K562 (cell line): Measurements from ENCODE around the gene LTK. TPM values are rescaled to one million over a fixed set of nuclear protein-coding genes. Genes with fewer than 3 reads are reported as not detected.

Experiments
- ATAC-seq: fragments of 200-7000 bp; cut with Tn5 transposase; 3 replicates; pipeline ENCODE4 v1.9.1; 2020; ENCODE audit warnings: moderate library complexity
- BruUV-seq: library from RNA; stranded (reverse); fragments of 400-500 nt; replicated peaks from 2 replicates; lab custom pipeline; 2021; lab: Mats Ljungman, UMichigan
- CTCF ChIA-PET: fragments of 300-600 bp; formaldehyde crosslinking; extraction: SDS; loops from one replicate; lab custom pipeline; 2021; ENCODE audit warnings: low intra/inter-chr PET ratio; lab: Yijun Ruan, JAX
- POLR2A ChIA-PET: fragments of 300-600, 350-650 bp; sonication (Branson Sonifier 250); formaldehyde crosslinking; extraction: SDS; loops from one replicate; lab custom pipeline; 2021; ENCODE audit warnings: antibody characterized with exemption, inconsistent platforms; lab: Yijun Ruan, JAX
- DNase-seq, 4 experiments: peaks; one replicate each; pipeline versions ENCODE4 v3.0.0 to v3.0.0-alpha.2; 2011 to 2018; ENCODE audit warnings: low spot score in 3 of 4, mixed read lengths in 3 of 4; ENCODE audit errors: extremely low read depth in 1 of 4
- FAIRE-seq: peaks from 2 replicates; lab custom pipeline; 2011; peaks lifted over from hg19 to GRCh38; lab: Jason Lieb, UNC
- H2AFZ ChIP-seq: 2 replicates; pipeline ENCODE4 v1.6.0; 2011; ENCODE audit warnings: low read depth, low read length, control low read depth, inconsistent platforms
- H3K27ac ChIP-seq: fragments of 200-600 bp; 3 replicates; pipeline ENCODE4 v1.8.0; 2011; ENCODE audit warnings: low read depth, mild to moderate bottlenecking, control low read depth, inconsistent platforms, low read length, moderate library complexity, mixed read lengths; ENCODE audit errors: extremely low read depth
- H3K27me3 ChIP-seq, 2 experiments: fragments of 300-600 bp in 1 of 2; 2 replicates in 1 of 2; 3 replicates in 1 of 2; pipeline versions ENCODE4 v1.6.0 to v1.8.0; 2011; ENCODE audit warnings: inconsistent platforms in 2 of 2, low read length in 2 of 2, mild to moderate bottlenecking in 1 of 2, mixed read lengths in 1 of 2, moderate library complexity in 1 of 2; ENCODE audit not compliant: control insufficient read depth in 2 of 2, insufficient read depth in 2 of 2
- H3K36me3 ChIP-seq: fragments of 300-600 bp; 3 replicates; pipeline ENCODE4 v1.8.0; 2011; ENCODE audit warnings: mild to moderate bottlenecking, low read length, inconsistent platforms; ENCODE audit not compliant: control insufficient read depth, insufficient read depth
- H3K4me1 ChIP-seq, 2 experiments: fragments of 200-600 bp in 1 of 2; replicated peaks in 1 of 2; 2 replicates in 1 of 2; 3 replicates in 1 of 2; pipeline versions ENCODE4 v1.5.1 to v1.8.0; 2011; ENCODE audit warnings: inconsistent platforms in 2 of 2, low read length in 2 of 2, mild to moderate bottlenecking in 1 of 2, mixed read lengths in 1 of 2, moderate library complexity in 1 of 2; ENCODE audit not compliant: control insufficient read depth in 2 of 2, insufficient read depth in 2 of 2
- H3K4me2 ChIP-seq: 2 replicates; pipeline ENCODE4 v1.6.1; 2011; ENCODE audit warnings: low read length, control low read depth, inconsistent platforms, mixed read lengths; ENCODE audit not compliant: insufficient read depth
- H3K4me3 ChIP-seq: fragments of 200-600 bp; sonication (generic), shearing (Covaris generic); 2 replicates; pipeline ENCODE4 v1.5.1; 2016; ENCODE audit warnings: control low read depth, inconsistent platforms
- H3K79me2 ChIP-seq: fragments of 200-600 bp; 3 replicates; pipeline ENCODE4 v1.8.0; 2011; ENCODE audit warnings: low read length, inconsistent platforms; ENCODE audit not compliant: control insufficient read depth, insufficient read depth
- H3K9ac ChIP-seq, 2 experiments: 2 replicates each; pipeline versions ENCODE4 v1.6.0 to v1.6.1; 2011; ENCODE audit warnings: low read depth in 2 of 2, low read length in 2 of 2, control low read depth in 1 of 2, inconsistent platforms in 1 of 2, mild to moderate bottlenecking in 1 of 2, mixed read lengths in 1 of 2; ENCODE audit not compliant: insufficient read depth in 1 of 2
- H3K9me1 ChIP-seq: one replicate; pipeline ENCODE4 v1.6.0; 2011; ENCODE audit warnings: inconsistent platforms, mild to moderate bottlenecking, low read length, moderate library complexity; ENCODE audit not compliant: control insufficient read depth, insufficient read depth
- H3K9me3 ChIP-seq: replicated peaks from 2 replicates; pipeline ENCODE4 v1.5.1; 2011; ENCODE audit warnings: low read depth, low read length, inconsistent platforms; ENCODE audit not compliant: control insufficient read depth, insufficient read depth
- H4K20me1 ChIP-seq: replicated peaks from 2 replicates; pipeline ENCODE4 v1.6.1; 2011; ENCODE audit warnings: low read length, inconsistent platforms, mixed read lengths; ENCODE audit not compliant: control insufficient read depth, insufficient read depth
- CHD1 ChIP-seq: fragments of 200-600 bp; sonication (generic); IDR thresholded peaks from one replicate; pipeline ENCODE4 v1.6.1; 2012; ENCODE audit warnings: mild to moderate bottlenecking, moderate library complexity, low read length, inconsistent platforms
- EP300 ChIP-seq: IDR thresholded peaks from 2 replicates; pipeline ENCODE4 v1.6.1; 2012; ENCODE audit warnings: low read length, improper control_type of control experiment
- MIER1 ChIP-seq: fragments of 450-650 bp; IDR thresholded peaks from 2 replicates; pipeline ENCODE4 v1.6.1; 2016; ENCODE audit warnings: antibody characterized with exemption, mild to moderate bottlenecking, low read depth
- MTA2 ChIP-seq: fragments of 450-650 bp; IDR thresholded peaks from 2 replicates; pipeline ENCODE4 v1.6.1; 2016; ENCODE audit warnings: low read depth
- NR3C1 ChIP-seq: sonication (generic); formaldehyde crosslinking; IDR thresholded peaks from 2 replicates; pipeline ENCODE4 v1.8.1; 2022; ENCODE audit warnings: missing genetic modification reagents
- POLR2G ChIP-seq: fragments of 200-400 bp; formaldehyde crosslinking; IDR thresholded peaks from 2 replicates; pipeline ENCODE4 v1.6.1; 2017; ENCODE audit warnings: low read depth, mild to moderate bottlenecking, antibody characterized with exemption, low read length, moderate library complexity
- SMC3 ChIP-seq: conservative IDR thresholded peaks from 2 replicates; pipeline ENCODE4 v1.6.1; 2011; ENCODE audit warnings: low read depth, low read length, improper control_type of control experiment; ENCODE audit not compliant: insufficient read depth
- ZFP36 ChIP-seq: fragments of 150-350 bp; IDR thresholded peaks from 2 replicates; pipeline ENCODE4 v1.6.1; 2018; ENCODE audit warnings: low read length, low read depth; ENCODE audit not compliant: partially characterized antibody
- ZNF79 ChIP-seq: fragments of 250-450 bp; sonication (Bioruptor Pico); IDR thresholded peaks from 2 replicates; pipeline ENCODE4 v1.4.0; 2020; ENCODE audit warnings: low read depth, mild to moderate bottlenecking, moderate library complexity
- WGBS: fragments of 100-300 bp; shearing (Covaris generic); methylation state at CpG from one replicate; pipeline ENCODE4 v1.1.6; 2016; ENCODE audit warnings: low coverage, mixed read lengths; ENCODE audit not compliant: insufficient coverage; ENCODE audit errors: missing lambda C conversion rate; 5-methylcytosine and 5-hydroxymethylcytosine counted together
- in situ Hi-C: fragments of 300-500 bp; cut with MboI; formaldehyde crosslinking; loops from 4 replicates; pipeline ENCODE4 v1.15.0; 2018; ENCODE audit warnings: inconsistent platforms, mixed read lengths
- intact Hi-C: fragments of 100-400 bp; cut with micrococcal nuclease; formaldehyde crosslinking; loops from 2 replicates; pipeline ENCODE4 v1.14.2; 2022
- polyA plus RNA-seq, 8 experiments: library from polyadenylated mRNA; depleted of rRNA in 4 of 8; stranded (reverse) in 5 of 8; unstranded in 3 of 8; fragments of >200 nt; fragmentation: Nextera tagmentation in 2 of 8; fragmentation: Illumina TruSeq in 1 of 8; extraction: Ambion mirVana in 2 of 8; extraction: Trizol in 1 of 8; gene quantifications; 2 replicates each; pipeline versions ENCODE4 v1.2.1 to v1.2.3, GENCODE V29; 2011 to 2014; ENCODE audit warnings: inconsistent platforms in 1 of 8, missing spikeins in 1 of 8
- total RNA-seq, 7 experiments: library from RNA; depleted of rRNA in 6 of 7; stranded (reverse); fragments of >200 nt in 6 of 7; fragmentation: Illumina TruSeq in 2 of 7; extraction: Trizol in 2 of 7; gene quantifications; 2 replicates each; pipeline versions ENCODE4 v1.2.1 to v1.2.3, GENCODE V29; 2011 to 2021; ENCODE audit warnings: low replicate concordance in 1 of 7
- TF ChIP-seq, protein P1 (sequence below): sonication (generic); formaldehyde crosslinking; IDR thresholded peaks from 2 replicates; pipeline ENCODE4 v1.4.0; 2020; ENCODE audit warnings: mild to moderate bottlenecking, missing genetic modification reagents
- TF ChIP-seq, protein P2 (sequence below): fragments of 250-450 bp; sonication (Bioruptor Pico); IDR thresholded peaks from 2 replicates; pipeline ENCODE4 v1.5.0; 2021; ENCODE audit warnings: mild to moderate bottlenecking, moderate library complexity
- TF ChIP-seq, protein P3 (sequence below): fragments of 450-650 bp; IDR thresholded peaks from one replicate; pipeline ENCODE4 v1.6.1; 2018; ENCODE audit warnings: mild to moderate bottlenecking, moderate library complexity; ENCODE audit not compliant: partially characterized antibody
- TF ChIP-seq, protein P4 (sequence below), 3 experiments: IDR thresholded peaks in 2 of 3; conservative IDR thresholded peaks in 1 of 3; 2 replicates each; pipeline ENCODE4 v1.5.1; 2011 to 2012; ENCODE audit warnings: low read length in 3 of 3, mild to moderate bottlenecking in 3 of 3, control low read depth in 2 of 3, improper control_type of control experiment in 1 of 3, inconsistent platforms in 1 of 3, low read depth in 1 of 3, mixed read lengths in 1 of 3, moderate library complexity in 1 of 3; ENCODE audit not compliant: insufficient read depth in 2 of 3

Gene LTK
- total and polyA plus RNA-seq, 9 of the 15 experiments (the other 6 are each of a cell fraction or from before 2014, with no cell fraction given), result 0.25 to 4.4 (median 1.8) TPM

DNA sequence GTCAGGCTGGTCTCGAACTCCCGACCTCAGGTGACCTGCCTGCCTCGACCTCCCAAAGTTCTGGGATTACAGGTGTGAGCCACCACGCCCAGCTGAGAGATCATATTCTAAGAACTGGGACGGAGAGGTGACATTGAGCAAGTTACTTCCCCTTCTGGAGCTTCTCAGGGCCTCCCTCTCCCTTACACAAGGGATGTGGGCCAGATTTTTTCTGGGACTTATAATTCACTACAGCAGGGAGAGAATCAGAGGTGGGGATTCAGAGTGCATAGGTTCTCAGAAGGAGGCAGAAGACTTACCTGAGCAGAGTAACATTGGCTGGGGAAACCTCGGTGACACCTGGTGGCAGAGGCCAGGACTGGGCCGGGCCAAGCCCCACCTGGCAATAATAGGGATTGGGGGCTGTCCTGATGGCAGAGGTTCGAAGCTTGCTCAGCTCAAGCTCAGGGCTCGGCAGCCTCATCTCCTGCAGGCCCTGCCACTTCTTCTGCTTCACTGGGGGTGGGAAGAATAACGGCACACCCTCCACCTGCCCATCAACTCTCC, 6.8 kb downstream of the LTK start:
- Histone ChIP-seq H3K27me3 (no peaks in the 10 kb centered on the region), H2AFZ (no peak overlapping the region), H4K20me1 (no peaks in the 10 kb centered on the region), H3K4me2 (no peak overlapping the region), H3K9ac (peak overlapping the region in 1 of 2 experiments; percentile 37; a peak in 2 of 4 replicates), H3K36me3 (peaks cover 19% of the 10 kb centered on the region; the same call in 1 of the 3 replicates), H3K4me3 (no peak overlapping the region), H3K4me1 (peaks cover 0 to 8% of the 10 kb centered on the region in 2 experiments; a peak in 4 of 5 replicates), H3K27ac (no peak overlapping the region), H3K79me2 (no peaks in the 10 kb centered on the region), H3K9me1 (no peaks in the 10 kb centered on the region), H3K9me3 (no peaks in the 10 kb centered on the region)
- in situ Hi-C loops, result no loop called here
- ChIA-PET CTCF (no interaction called here), POLR2A (interaction anchor here (0.6 to 1.3 kb wide), 2 partner anchors 16 to 54 kb away, joined by 3 read pairs; no protein-coding TSS in a partner anchor)
- BruUV-seq, result no TSS peak
- ATAC-seq (peak; percentile 22), DNase-seq (no peak), FAIRE-seq (no peak)
- 49% methylated on average over 9 of the region's 10 CpGs for WGBS
- intact Hi-C loops, result no loop called here
- TF ChIP-seq, protein P1, sequence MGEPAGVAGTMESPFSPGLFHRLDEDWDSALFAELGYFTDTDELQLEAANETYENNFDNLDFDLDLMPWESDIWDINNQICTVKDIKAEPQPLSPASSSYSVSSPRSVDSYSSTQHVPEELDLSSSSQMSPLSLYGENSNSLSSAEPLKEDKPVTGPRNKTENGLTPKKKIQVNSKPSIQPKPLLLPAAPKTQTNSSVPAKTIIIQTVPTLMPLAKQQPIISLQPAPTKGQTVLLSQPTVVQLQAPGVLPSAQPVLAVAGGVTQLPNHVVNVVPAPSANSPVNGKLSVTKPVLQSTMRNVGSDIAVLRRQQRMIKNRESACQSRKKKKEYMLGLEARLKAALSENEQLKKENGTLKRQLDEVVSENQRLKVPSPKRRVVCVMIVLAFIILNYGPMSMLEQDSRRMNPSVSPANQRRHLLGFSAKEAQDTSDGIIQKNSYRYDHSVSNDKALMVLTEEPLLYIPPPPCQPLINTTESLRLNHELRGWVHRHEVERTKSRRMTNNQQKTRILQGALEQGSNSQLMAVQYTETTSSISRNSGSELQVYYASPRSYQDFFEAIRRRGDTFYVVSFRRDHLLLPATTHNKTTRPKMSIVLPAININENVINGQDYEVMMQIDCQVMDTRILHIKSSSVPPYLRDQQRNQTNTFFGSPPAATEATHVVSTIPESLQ (CRISPR knock-in tag), result no peak
- TF ChIP-seq SMC3 (no peak), CHD1 (no peak), EP300 (no peak), ZFP36 (no peak), MTA2 (no peak), ZNF79 (CRISPR knock-in tag) (no peak), NR3C1 (CRISPR knock-in tag) (no peak), POLR2G (peak; percentile 39; the same call in 1 of the 2 replicates), MIER1 (no peak)
- TF ChIP-seq, protein P2, sequence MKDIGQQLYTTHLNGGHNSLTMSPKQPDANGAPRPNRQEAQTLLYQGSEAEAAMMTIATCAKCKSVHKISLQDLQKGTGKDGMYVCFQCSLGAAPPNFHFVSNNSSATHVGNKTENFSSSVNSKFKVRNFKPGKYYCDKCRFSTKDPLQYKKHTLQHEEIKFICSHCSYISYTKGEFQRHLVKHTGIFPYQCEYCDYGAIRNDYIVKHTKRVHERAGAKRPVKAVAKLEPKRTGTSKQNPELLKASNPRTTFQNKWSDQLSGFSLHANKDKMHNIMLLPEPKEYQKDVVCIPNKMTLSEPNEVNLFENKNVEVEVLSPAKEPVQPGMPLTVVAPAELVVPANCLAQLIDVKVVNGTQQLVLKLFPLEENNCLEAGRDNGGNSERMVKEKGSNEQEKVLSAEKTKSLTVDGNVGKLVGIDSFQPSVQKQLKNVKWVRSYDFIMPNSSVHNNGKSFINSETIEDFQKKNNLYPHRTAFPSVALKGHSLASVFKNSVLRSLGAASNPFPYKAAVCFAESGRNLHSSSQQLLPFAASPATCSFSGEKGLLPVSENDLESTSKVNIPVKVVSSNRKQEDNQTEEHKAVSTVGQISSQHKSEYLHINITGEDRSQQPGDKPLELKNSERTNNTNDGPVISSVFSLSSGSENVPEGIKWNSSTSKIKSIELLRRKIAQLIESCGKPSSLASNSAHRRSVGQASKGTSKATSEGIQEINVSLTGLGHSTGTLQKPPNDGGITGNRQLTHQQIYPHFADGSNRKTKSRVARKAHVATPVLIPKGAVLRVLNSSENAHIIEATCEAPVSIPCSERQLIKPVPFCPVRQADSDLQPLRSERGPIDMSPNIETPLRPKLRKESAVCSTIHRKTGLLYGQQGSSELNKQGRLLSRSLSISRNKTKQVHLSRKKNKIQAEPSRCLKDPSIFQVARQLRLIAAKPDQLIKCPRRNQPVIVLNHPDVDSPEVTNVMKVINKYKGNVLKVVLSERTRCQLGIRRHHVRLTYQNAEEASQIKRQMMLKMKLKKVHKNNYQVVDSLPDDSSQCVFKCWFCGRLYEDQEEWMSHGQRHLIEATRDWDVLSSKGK (CRISPR knock-in tag), result no peak
- TF ChIP-seq, protein P3, sequence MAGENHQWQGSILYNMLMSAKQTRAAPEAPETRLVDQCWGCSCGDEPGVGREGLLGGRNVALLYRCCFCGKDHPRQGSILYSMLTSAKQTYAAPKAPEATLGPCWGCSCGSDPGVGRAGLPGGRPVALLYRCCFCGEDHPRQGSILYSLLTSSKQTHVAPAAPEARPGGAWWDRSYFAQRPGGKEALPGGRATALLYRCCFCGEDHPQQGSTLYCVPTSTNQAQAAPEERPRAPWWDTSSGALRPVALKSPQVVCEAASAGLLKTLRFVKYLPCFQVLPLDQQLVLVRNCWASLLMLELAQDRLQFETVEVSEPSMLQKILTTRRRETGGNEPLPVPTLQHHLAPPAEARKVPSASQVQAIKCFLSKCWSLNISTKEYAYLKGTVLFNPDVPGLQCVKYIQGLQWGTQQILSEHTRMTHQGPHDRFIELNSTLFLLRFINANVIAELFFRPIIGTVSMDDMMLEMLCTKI, result no peak
- TF ChIP-seq, protein P4, sequence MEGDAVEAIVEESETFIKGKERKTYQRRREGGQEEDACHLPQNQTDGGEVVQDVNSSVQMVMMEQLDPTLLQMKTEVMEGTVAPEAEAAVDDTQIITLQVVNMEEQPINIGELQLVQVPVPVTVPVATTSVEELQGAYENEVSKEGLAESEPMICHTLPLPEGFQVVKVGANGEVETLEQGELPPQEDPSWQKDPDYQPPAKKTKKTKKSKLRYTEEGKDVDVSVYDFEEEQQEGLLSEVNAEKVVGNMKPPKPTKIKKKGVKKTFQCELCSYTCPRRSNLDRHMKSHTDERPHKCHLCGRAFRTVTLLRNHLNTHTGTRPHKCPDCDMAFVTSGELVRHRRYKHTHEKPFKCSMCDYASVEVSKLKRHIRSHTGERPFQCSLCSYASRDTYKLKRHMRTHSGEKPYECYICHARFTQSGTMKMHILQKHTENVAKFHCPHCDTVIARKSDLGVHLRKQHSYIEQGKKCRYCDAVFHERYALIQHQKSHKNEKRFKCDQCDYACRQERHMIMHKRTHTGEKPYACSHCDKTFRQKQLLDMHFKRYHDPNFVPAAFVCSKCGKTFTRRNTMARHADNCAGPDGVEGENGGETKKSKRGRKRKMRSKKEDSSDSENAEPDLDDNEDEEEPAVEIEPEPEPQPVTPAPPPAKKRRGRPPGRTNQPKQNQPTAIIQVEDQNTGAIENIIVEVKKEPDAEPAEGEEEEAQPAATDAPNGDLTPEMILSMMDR (IDR thresholded peaks at IDR 0.05 in 2 of 3, conservative IDR thresholded peaks at IDR 0.05 in 1 of 3; ENCODE audit: insufficient read depth in 2 of 3, low read depth in 1 of 3, low read length in 3 of 3), result 0 out of 6 replicates have a peak, but pooled peaks of 1 of the 3 experiments have one; percentile 2
